ENCODE measurements around the gene POU6F1.

Gene POU6F1

GRCh38 chr12:51197736-51198567 is 19.9 kb downstream of the POU6F1 start:
- DNase-seq = no peak

GRCh38 chr12:51196547-51196946 is 21.3 kb downstream of the POU6F1 start:
- DNase-seq = no peak

GRCh38 chr12:51195841-51196240 is 22.0 kb downstream of the POU6F1 start:
- DNase-seq = no peak

GRCh38 chr12:51192284-51192671 is 25.6 kb downstream of the POU6F1 start:
- no peak for DNase-seq

GRCh38 chr12:51191516-51192283 is 26.2 kb downstream of the POU6F1 start:
- no peak for DNase-seq

GRCh38 chr12:51190820-51191219 is 27.0 kb downstream of the POU6F1 start:
- no peak for DNase-seq

- DNase-seq = no peak
Observed at GRCh38 chr12:51189790-51190355, 28.0 kb downstream of the POU6F1 start.

GRCh38 chr12:51188359-51189051 is 29.4 kb downstream of the POU6F1 start:
- no peak for DNase-seq

GRCh38 chr12:51187370-51187987 is 30.4 kb downstream of the POU6F1 start:
- DNase-seq = no peak

- DNase-seq = no peak
Observed at GRCh38 chr12:51186465-51187085, 31.3 kb downstream of the POU6F1 start.

- no peak for DNase-seq
Observed at GRCh38 chr12:51185171-51185717, 32.6 kb downstream of the POU6F1 start.

GRCh38 chr12:51183816-51184215 is 34.0 kb downstream of the POU6F1 start:
- DNase-seq = no peak

GRCh38 chr12:51183349-51183748 is 34.5 kb downstream of the POU6F1 start:
- no peak for DNase-seq

- DNase-seq = no peak
Observed at GRCh38 chr12:51181558-51181957, 36.3 kb downstream of the POU6F1 start.

- DNase-seq = no peak
Observed at GRCh38 chr12:51177897-51178296, 40.0 kb downstream of the POU6F1 start.

GRCh38 chr12:51174501-51174900 is 43.4 kb downstream of the POU6F1 start:
- DNase-seq = no peak

GRCh38 chr12:51172515-51173431 is 45.1 kb downstream of the POU6F1 start, which contains the start of gene TFCP2:
Gene TFCP2, minus strand, starts transcription at chr12:51173135. Its CDS starts 713 bp downstream, at chr12:51172422.
- peak; percentile 94 for DNase-seq

GRCh38 chr12:51171884-51172514 is 45.9 kb downstream of the POU6F1 start:
- DNase-seq = no peak

GRCh38 chr12:51163795-51164194 is 54.1 kb downstream of the POU6F1 start:
- DNase-seq = no peak

GRCh38 chr12:51162217-51162616 is 55.6 kb downstream of the POU6F1 start:
- no peak for DNase-seq
